Measurements from ENCODE around the gene PLAAT4. TPM values are rescaled to one million over a fixed set of nuclear protein-coding genes. Genes with fewer than 3 reads are reported as not detected.

PLAAT4 gene
- total and polyA plus RNA-seq, 2 of the 13 experiments (the other 11 are each of a cell fraction or from before 2014, with no cell fraction given): 0.71 to 1.00 TPM

DNA sequence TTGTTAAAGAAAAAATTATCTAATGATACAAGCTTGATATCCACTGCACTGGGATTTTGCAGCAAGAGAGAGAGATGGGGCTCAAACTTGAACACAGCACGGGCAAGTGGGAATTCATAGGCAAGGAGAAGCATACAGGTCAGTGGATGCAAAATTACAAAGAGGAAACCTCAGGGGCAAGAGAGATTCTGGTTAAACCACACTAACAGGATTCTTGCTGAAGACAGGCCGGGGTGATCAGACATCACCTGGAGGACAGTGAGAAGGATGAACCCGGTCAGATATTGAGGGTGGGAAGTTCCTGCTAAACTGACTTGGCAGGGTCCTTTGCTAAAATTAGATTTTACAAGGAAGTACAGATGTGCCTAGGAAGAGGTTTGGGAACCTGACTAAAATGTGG lies 2.5 kb upstream of the PLAAT4 start:
- Histone ChIP-seq H3K79me2 (ENCODE audit: insufficient read depth, low read length) (no peaks in the 10 kb centered on the region), H3K4me1 (ENCODE audit: insufficient read depth, low read length) (peaks cover 30% of the 10 kb centered on the region), H3K27me3 (ENCODE audit: control insufficient read depth in 1 of 2, insufficient read depth in 2 of 2, low read length in 2 of 2) (0 out of 5 replicates have a peak, but pooled peaks cover 0 to 17% of the 10 kb centered on the region in 2 experiments), H3K9me3 (ENCODE audit: low read length) (no peaks in the 10 kb centered on the region), H3K9ac (ENCODE audit: insufficient read depth, low read depth, low read length) (no peak overlapping the region), H3K4me3 (replicated peaks in 1 of 3; ENCODE audit: insufficient read depth in 1 of 3, low read depth in 2 of 3, low read length in 3 of 3) (no peak overlapping the region), H4K20me1 (ENCODE audit: insufficient read depth, low read length) (no peaks in the 10 kb centered on the region), H2AFZ (ENCODE audit: low read length) (no peak overlapping the region), H3K4me2 (ENCODE audit: low read depth, low read length) (no peak overlapping the region), H3K36me3 (replicated peaks in 1 of 2; ENCODE audit: control insufficient read depth in 1 of 2, insufficient read depth in 2 of 2, low read length in 2 of 2) (no peaks in the 10 kb centered on the region), H3K27ac (ENCODE audit: extremely low read length, insufficient read depth, low read length) (no peak overlapping the region)
- CTCF ChIA-PET (ENCODE audit: low intra/inter-chr PET ratio, low total read pairs): no interaction called here
- intact Hi-C loops (cut with micrococcal nuclease; ENCODE audit: unreplicated experiment): no loop called here
- no TSS peak for BruUV-seq (replicated peaks)
- POLR2A ChIA-PET: no interaction called here
- ATAC-seq (no peak), DNase-seq (ENCODE audit: low spot score) (no peak), FAIRE-seq (no peak)
- in situ Hi-C loops (cut with HindIII; ENCODE audit: extremely low pct_ligation_motif_present, low pct_unique_long_range_greater_than_20kb): no loop called here
- no peak for TF ChIP-seq POLR2AphosphoS5 (IDR thresholded peaks at IDR 0.05; ENCODE audit: low read depth, low read length)
- TF ChIP-seq, protein P1, sequence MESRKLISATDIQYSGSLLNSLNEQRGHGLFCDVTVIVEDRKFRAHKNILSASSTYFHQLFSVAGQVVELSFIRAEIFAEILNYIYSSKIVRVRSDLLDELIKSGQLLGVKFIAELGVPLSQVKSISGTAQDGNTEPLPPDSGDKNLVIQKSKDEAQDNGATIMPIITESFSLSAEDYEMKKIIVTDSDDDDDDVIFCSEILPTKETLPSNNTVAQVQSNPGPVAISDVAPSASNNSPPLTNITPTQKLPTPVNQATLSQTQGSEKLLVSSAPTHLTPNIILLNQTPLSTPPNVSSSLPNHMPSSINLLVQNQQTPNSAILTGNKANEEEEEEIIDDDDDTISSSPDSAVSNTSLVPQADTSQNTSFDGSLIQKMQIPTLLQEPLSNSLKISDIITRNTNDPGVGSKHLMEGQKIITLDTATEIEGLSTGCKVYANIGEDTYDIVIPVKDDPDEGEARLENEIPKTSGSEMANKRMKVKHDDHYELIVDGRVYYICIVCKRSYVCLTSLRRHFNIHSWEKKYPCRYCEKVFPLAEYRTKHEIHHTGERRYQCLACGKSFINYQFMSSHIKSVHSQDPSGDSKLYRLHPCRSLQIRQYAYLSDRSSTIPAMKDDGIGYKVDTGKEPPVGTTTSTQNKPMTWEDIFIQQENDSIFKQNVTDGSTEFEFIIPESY (CRISPR knock-in tag; IDR thresholded peaks at IDR 0.05): no peak
- no peak for TF ChIP-seq HCFC1 (IDR thresholded peaks at IDR 0.05; ENCODE audit: low read depth, low read length)
- TF ChIP-seq, protein P2, sequence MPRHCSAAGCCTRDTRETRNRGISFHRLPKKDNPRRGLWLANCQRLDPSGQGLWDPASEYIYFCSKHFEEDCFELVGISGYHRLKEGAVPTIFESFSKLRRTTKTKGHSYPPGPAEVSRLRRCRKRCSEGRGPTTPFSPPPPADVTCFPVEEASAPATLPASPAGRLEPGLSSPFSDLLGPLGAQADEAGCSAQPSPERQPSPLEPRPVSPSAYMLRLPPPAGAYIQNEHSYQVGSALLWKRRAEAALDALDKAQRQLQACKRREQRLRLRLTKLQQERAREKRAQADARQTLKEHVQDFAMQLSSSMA (CRISPR knock-in tag; IDR thresholded peaks at IDR 0.05): no peak
- TF ChIP-seq FOXK1 (CRISPR knock-in tag; IDR thresholded peaks at IDR 0.05; ENCODE audit: borderline replicate concordance, low read depth): no peak
- no peak for TF ChIP-seq RBM39 (IDR thresholded peaks at IDR 0.05; ENCODE audit: low read depth, low read length, poor library complexity, severe bottlenecking)
- TF ChIP-seq SALL1 (CRISPR knock-in tag; IDR thresholded peaks at IDR 0.05): no peak
- TF ChIP-seq SKI (IDR thresholded peaks at IDR 0.05; ENCODE audit: partially characterized antibody): no peak
- no peak for TF ChIP-seq ZNF556 (CRISPR knock-in tag; IDR thresholded peaks at IDR 0.05; ENCODE audit: borderline replicate concordance)
- TF ChIP-seq ASH2L (IDR thresholded peaks at IDR 0.05; ENCODE audit: insufficient read length, low read depth, low read length): no peak
- no peak for TF ChIP-seq RELA (CRISPR knock-in tag; IDR thresholded peaks at IDR 0.05)
- no peak for TF ChIP-seq NR2F6 (IDR thresholded peaks at IDR 0.05)
- TF ChIP-seq NR2F6 (CRISPR knock-in tag; IDR thresholded peaks at IDR 0.05): no peak
- TF ChIP-seq, protein P3, sequence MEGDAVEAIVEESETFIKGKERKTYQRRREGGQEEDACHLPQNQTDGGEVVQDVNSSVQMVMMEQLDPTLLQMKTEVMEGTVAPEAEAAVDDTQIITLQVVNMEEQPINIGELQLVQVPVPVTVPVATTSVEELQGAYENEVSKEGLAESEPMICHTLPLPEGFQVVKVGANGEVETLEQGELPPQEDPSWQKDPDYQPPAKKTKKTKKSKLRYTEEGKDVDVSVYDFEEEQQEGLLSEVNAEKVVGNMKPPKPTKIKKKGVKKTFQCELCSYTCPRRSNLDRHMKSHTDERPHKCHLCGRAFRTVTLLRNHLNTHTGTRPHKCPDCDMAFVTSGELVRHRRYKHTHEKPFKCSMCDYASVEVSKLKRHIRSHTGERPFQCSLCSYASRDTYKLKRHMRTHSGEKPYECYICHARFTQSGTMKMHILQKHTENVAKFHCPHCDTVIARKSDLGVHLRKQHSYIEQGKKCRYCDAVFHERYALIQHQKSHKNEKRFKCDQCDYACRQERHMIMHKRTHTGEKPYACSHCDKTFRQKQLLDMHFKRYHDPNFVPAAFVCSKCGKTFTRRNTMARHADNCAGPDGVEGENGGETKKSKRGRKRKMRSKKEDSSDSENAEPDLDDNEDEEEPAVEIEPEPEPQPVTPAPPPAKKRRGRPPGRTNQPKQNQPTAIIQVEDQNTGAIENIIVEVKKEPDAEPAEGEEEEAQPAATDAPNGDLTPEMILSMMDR (CRISPR knock-in tag; IDR thresholded peaks at IDR 0.05): no peak
- TF ChIP-seq DMAP1 (CRISPR knock-in tag; IDR thresholded peaks at IDR 0.05): no peak
- WGBS (ENCODE audit: low lambda C conversion rate): 37% methylated on average over 3 of the region's 3 CpGs
